ENCODE measurements around the gene INPP5A.

- no peak for TF ChIP-seq POLR2A (IDR thresholded peaks at IDR 0.05)
- no peak for TF ChIP-seq CTCF (IDR thresholded peaks at IDR 0.05)
- no peak for TF ChIP-seq POLR2AphosphoS5 (IDR thresholded peaks at IDR 0.05)
These were observed 140.1 kb downstream of the INPP5A start for GRCh38 chr10:132677473-132678227.

All from upper lobe of left lung (tissue), 4 donors.